ENCODE data around the gene UBE2G2. TPM values are rescaled to one million over a fixed set of nuclear protein-coding genes. Genes with fewer than 3 reads are reported as not detected.

The UBE2G2 gene
- total RNA-seq, 1 donor from 2014 or later, result 78.2 TPM

- Histone ChIP-seq H3K36me3 (no peaks in the 10 kb centered on the region), H3K27me3 (ENCODE audit: low read depth) (no peaks in the 10 kb centered on the region), H3K9me3 (replicated peaks) (peaks cover 25% of the 10 kb centered on the region), H3K27ac (replicated peaks) (no peak overlapping the region), H3K4me1 (no peaks in the 10 kb centered on the region), H3K4me3 (no peak overlapping the region)
- no peak for TF ChIP-seq CTCF (IDR thresholded peaks at IDR 0.05; ENCODE audit: borderline replicate concordance)
- intact Hi-C loops (cut with micrococcal nuclease), result no loop called here
- no peak for DNase-seq
These were observed 28.0 kb upstream of the UBE2G2 start for GRCh38 chr21:44829507-44830092.

- Histone ChIP-seq H3K4me3 (no peak overlapping the region), H3K4me1 (no peaks in the 10 kb centered on the region), H3K36me3 (no peaks in the 10 kb centered on the region), H3K9me3 (replicated peaks) (peaks cover 29% of the 10 kb centered on the region), H3K27ac (replicated peaks) (no peak overlapping the region), H3K27me3 (ENCODE audit: low read depth) (no peaks in the 10 kb centered on the region)
- intact Hi-C loops (cut with micrococcal nuclease), result no loop called here
- no peak for DNase-seq
- no peak for TF ChIP-seq CTCF (IDR thresholded peaks at IDR 0.05; ENCODE audit: borderline replicate concordance)
These were observed 26.9 kb upstream of the UBE2G2 start for GRCh38 chr21:44828362-44829056.

GRCh38 chr21:44823179-44823660, 21.6 kb upstream of the UBE2G2 start:
- Histone ChIP-seq H3K36me3 (no peaks in the 10 kb centered on the region), H3K4me1 (peaks cover 7% of the 10 kb centered on the region), H3K4me3 (no peak overlapping the region), H3K27ac (replicated peaks) (no peak overlapping the region), H3K27me3 (ENCODE audit: low read depth) (no peaks in the 10 kb centered on the region), H3K9me3 (replicated peaks) (peaks cover 60% of the 10 kb centered on the region)
- TF ChIP-seq CTCF (IDR thresholded peaks at IDR 0.05; ENCODE audit: borderline replicate concordance), result no peak
- intact Hi-C loops (cut with micrococcal nuclease), result no loop called here
- no peak for DNase-seq

- Histone ChIP-seq H3K9me3 (replicated peaks) (peaks cover 54% of the 10 kb centered on the region), H3K27me3 (ENCODE audit: low read depth) (no peaks in the 10 kb centered on the region), H3K4me3 (no peak overlapping the region), H3K27ac (replicated peaks) (no peak overlapping the region), H3K36me3 (no peaks in the 10 kb centered on the region), H3K4me1 (peaks cover 8% of the 10 kb centered on the region)
- intact Hi-C loops (cut with micrococcal nuclease), result no loop called here
- DNase-seq, result no peak
- TF ChIP-seq CTCF (IDR thresholded peaks at IDR 0.05; ENCODE audit: borderline replicate concordance), result no peak
These were observed 21.0 kb upstream of the UBE2G2 start for GRCh38 chr21:44822484-44823178.

- Histone ChIP-seq H3K4me3 (no peak overlapping the region), H3K27me3 (ENCODE audit: low read depth) (no peaks in the 10 kb centered on the region), H3K4me1 (peaks cover 25% of the 10 kb centered on the region), H3K36me3 (no peaks in the 10 kb centered on the region), H3K9me3 (replicated peaks) (peaks cover 48% of the 10 kb centered on the region), H3K27ac (replicated peaks) (no peak overlapping the region)
- intact Hi-C loops (cut with micrococcal nuclease), result no loop called here
- DNase-seq, result no peak
- no peak for TF ChIP-seq CTCF (IDR thresholded peaks at IDR 0.05; ENCODE audit: borderline replicate concordance)
These were observed 19.2 kb upstream of the UBE2G2 start for GRCh38 chr21:44820851-44821250.

Measured in left ventricle myocardium inferior (tissue), 1 donor.